Renal cortical epithelial cell (primary cell): ENCODE data around the gene LRRC4. TPM values are rescaled to one million over a fixed set of nuclear protein-coding genes. Genes with fewer than 3 reads are reported as not detected.

Source experiments
- DNase-seq: peaks from one replicate; pipeline ENCODE4 v3.0.0-alpha.2; 2011; ENCODE audit warnings: low read depth
- total RNA-seq: library from RNA; depleted of rRNA; stranded (reverse); fragments of >200 nt; gene quantifications from 2 replicates; pipeline ENCODE4 v1.2.3, GENCODE V29; 2014

Gene LRRC4
- total RNA-seq, 1 donor from 2014 or later = 0.15 TPM

DNA sequence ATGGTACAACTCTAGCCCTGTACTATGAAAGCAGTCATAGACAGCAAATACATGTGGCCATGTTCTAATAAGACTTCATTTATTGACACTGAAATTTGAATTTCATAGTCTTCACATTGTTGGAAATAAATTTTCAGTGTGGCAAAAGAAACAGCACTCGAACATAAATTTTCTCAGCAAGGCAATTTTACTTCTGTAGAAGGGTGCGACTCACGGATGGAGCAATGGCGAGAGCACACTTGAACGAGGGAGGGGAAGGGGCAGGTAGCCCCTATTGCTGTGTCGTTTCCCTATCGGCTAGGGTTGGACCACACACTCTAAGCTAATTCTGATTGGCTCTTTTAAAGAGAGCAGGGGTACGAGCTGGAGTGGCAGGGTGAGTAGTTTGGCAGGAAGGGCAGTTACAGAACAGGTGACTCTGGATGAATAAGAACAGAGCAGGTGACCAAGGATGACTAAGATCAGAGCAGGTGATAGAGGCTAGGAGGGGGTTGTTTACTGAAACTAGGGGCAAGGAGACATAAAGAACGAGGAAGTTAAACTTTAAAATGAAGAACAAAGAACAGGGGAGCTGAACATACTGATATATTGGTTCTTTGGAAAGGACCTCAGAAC, 52.0 kb downstream of the LRRC4 start:
- DNase-seq = no peak

DNA sequence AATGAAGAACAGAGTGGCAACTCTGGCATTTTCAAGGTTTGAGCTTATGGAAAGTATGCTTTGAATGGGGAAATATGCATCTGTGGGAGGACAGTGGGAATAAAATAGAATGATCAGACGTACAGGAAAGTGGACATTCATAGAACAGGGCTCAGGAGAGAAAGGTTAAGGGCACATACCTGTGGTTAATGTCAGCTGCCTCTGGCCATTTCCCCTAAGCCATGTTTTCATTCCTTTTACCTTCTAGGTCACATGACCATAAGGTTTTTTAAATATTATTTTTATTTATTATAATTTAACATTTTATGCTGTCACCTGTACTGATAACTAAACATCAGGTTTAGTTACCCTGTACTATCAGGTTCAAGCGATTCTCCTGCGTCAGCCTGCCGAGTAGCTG, 52.8 kb downstream of the LRRC4 start:
- no peak for DNase-seq

Other genes starting within 250 kb of the LRRC4 start
- not detected in 2 replicates for gene LEP, start 209.8 kb upstream of the LRRC4 start, total RNA-seq